GM21825 (cell line): ENCODE data around the gene PTPRN2.
"Not testable (repeated sequence)": the region's sequence is repeated elsewhere in the genome, so short reads cannot be mapped to it uniquely, and the experiment has no call there.

ENCODE experiments used
- ATAC-seq: cut with Tn5 transposase; IDR thresholded peaks from one replicate; pipeline ENCODE4 v1.9.1; 2021; ENCODE audit warnings: mild to moderate bottlenecking, moderate library complexity; ENCODE audit not compliant: unreplicated experiment

Gene PTPRN2

GRCh38 chr7:157997471-157997870, 590.2 kb downstream of the PTPRN2 start:
- ATAC-seq: no peak

DNA sequence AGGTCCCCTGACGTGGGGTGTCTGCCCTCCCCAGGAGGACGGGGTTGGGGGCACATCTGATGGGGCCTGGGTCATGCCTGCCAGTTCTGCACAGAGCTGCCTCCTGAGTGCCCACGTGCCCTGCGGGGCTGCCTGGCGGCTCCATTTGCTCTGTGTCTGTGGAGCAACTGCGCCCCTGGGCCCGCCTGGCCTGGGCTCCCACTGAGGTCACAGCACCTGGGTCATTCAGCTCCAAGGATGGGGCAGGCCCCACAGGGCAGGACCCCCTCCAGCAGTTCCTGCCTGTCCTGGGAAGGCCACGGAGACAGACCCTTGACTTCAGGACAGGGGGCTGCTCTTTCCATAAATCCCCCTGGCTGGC, 590.6 kb downstream of the PTPRN2 start:
- no peak for ATAC-seq

GRCh38 chr7:157996359-157997079, 591.1 kb downstream of the PTPRN2 start:
- ATAC-seq: no peak

GRCh38 chr7:157995815-157996214, 591.8 kb downstream of the PTPRN2 start:
- no peak for ATAC-seq

DNA sequence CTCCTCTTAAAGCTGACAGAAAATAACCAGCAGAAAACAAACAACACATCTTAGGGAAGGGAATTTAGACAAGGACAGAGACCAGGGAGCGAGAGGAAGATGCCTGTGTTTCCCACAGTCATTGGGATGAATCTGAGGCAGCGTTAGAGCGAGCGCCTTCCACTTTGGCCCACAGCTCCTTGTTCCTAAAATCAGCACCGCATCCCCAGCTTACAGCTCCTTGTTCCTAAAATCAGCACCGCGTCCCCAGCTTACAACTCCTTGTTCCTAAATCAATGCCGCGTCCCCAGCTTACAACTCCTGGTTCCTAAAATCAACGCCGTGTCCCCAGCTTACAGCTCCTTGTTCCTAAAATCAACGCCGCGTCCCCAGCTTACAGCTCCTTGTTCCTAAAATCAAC, 593.3 kb downstream of the PTPRN2 start:
- ATAC-seq: no peak

DNA sequence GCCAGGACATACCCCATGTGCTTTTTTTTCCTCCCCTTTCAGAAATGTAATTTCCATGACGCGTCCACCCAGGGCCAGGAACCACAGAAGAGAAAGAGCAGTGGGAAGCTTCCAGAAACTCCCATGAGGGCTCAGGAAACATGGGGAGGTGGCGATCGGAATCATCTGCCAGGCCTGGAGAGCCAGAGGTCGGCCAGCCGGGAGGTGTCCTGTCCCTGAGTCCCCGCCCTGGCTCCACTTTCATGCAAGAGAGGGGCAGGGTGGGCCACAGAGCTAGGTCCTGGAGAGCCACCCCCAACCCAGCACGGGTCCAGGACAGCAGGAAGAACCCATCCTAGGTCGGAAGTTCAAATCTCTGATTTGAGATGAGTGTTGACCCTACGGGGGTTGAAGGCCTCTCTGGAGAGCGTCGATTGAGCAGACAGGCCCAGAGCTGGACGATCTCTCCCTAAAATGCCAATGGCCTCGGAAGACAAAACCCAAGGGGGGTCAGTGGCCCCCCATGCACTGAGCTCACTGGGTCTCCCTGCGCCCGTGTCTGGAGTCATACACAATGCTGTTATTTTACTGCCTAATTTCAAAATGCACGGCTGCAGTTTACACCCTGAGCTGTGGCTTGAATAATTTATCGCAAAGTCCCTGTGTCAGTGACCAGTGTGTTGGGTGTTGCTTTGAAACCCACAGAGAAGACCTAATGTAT, 594.1 kb downstream of the PTPRN2 start:
- no peak for ATAC-seq

GRCh38 chr7:157992511-157993160, 595.0 kb downstream of the PTPRN2 start:
- no peak for ATAC-seq

- ATAC-seq: no peak
Observed at GRCh38 chr7:157991761-157992160, 595.9 kb downstream of the PTPRN2 start.

GRCh38 chr7:157991351-157991750, 596.3 kb downstream of the PTPRN2 start:
- no peak for ATAC-seq

DNA sequence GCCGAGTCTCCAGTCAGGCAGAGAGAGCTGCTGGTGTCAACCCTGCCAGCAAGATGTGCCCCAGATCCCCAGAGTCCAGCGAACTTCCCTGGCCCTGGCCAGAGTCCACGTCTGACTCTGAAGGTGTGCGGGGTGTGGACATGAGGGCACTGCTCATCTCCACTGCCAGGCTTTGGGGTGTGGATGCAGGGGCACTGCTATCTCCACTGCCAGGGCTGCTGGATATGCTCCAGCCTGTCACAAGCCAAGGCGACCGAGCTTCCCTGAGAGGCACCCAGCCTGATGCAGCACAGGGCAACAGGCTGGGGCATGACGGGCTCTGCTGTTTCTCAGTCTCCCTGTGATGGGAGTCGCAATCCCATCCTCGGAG, 596.8 kb downstream of the PTPRN2 start:
- ATAC-seq: no peak

- ATAC-seq: no peak
Observed at GRCh38 chr7:157990226-157990880, 597.3 kb downstream of the PTPRN2 start.

- ATAC-seq: no peak
Observed at GRCh38 chr7:157989589-157989988, 598.0 kb downstream of the PTPRN2 start.

DNA sequence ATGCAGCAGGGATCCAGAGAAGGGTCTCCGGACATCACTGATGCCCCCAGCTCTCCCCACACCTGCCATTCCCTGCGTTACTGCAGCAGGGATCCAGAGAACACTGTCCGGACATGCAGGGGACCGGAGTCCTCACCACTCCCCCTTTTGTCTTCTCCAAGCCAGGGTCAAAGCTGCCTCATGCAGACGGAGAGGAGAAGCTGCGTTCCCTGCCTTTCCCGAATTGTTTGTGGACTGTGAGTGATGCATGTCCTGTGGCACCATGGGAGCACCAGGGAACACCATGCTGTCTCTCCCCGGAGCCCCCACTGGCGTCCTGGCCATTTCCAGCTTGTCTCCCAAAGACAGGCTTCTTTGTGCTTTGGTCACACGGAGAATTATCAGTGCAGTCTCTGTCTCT, 599.7 kb downstream of the PTPRN2 start:
- ATAC-seq: no peak

DNA sequence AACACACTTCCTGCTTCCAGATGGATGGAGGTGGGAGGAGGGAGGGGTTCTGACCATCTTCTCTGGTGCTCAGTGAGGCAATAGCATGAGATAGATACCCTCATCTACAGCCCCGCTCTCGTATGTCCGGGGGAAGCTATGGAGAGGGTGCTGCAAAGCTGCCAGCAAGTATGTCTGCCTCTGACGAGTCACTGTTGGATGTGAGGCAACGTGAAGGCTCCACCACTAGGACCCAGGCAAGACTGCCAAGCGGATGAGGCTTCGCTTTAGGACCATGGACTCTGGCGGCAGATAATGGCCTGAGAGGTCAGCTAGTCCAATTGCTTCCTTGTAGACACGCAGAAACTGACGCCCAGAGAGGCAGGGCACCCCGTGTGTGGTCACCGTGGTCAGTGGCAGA, 601.6 kb downstream of the PTPRN2 start:
- ATAC-seq: no peak

- ATAC-seq: no peak
Observed at GRCh38 chr7:157985636-157986035, 602.0 kb downstream of the PTPRN2 start.

DNA sequence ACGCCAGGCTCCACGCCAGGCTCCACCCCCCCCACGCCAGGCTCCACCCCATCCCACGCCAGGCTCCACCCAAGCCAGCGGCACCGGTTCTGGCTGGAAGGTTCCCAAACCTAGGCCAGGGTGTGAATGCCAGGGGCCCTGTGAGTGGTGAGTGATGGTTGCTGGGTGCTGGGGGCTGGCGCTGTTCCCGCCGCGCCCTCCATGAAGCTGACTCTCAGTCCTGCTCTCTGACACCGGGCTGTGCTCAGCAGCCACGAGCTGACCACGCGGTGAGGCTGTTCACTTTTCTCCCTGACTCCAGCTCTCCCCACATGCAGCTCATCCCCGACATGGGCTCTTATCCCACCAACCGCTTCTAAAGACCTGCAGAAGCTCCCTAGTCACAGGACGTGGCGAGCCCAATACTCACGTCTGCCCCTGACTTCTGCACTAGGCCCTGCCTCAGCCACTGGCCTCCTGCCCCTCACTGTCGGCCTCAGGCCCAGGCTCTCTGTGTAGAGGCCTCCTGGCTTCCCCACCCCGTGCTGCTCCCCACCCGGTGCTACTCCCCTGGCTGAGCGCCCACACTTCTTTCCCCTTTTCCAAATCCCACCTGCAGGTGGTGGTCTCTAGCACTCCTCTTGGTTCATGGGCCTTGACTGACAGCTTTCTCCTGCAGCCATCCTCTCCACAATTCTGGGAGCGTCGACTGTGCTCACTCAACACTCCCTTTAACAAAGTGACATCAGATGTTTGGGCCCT, 603.0 kb downstream of the PTPRN2 start:
- ATAC-seq: no peak

DNA sequence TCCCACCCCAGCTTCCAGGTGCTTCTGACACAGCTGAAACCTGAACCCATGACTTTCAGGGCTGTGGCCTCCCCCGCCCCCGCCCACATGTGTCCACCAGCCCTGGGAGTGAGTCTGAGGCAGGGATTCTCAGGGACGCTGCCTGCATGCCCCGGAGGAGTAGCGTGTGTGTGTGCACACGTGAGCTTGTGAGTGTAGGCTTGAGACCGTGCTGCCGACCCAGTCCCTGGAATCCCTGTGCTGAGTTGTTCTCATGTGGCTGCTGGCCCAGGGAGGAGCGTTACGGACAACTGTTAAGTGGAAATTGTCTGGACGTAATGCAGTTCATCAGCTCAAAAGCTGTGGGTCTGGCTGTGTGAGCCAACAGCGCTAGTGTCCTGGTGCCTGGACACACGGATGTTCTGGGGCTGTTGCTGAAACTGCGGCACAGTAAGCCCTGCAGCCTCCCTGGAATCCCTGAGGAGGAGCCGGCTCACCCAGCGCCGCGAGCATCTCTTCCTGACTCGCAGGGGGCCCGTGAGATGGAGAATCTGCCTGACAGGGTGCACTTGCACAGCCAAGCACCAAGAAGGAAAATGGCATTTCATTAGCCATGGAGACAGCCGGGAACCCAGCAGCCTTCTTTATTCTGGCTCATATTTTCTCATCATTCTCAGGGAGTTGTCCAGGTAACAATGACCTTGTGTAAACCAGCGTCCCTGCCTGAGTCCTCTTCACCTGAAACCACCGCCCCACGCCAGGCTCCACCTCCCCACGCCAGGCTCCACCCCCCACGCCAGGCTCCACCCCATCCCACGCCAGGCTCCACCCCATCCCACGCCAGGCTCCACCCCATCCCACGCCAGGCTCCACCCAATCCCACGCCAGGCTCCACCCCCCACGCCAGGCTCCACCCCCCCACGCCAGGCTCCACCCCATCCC, 603.9 kb downstream of the PTPRN2 start:
- ATAC-seq: no peak

- ATAC-seq: no peak
Observed at GRCh38 chr7:157981778-157982177, 605.8 kb downstream of the PTPRN2 start.

- ATAC-seq: no peak
Observed at GRCh38 chr7:157980774-157981173, 606.8 kb downstream of the PTPRN2 start.

- ATAC-seq: not testable (repeated sequence)
Observed at GRCh38 chr7:157980341-157980731, 607.3 kb downstream of the PTPRN2 start.
